ENCODE results near the gene CGNL1. TPM values are rescaled to one million over a fixed set of nuclear protein-coding genes. Genes with fewer than 3 reads are reported as not detected.

Gene CGNL1
- total and polyA plus RNA-seq, 8 donors: 0.29 to 36.2 (median 19.5) TPM

- Histone ChIP-seq H3K4me1 (peaks cover 4 to 11% (median 7%) of the 10 kb centered on the region in 4 donors), H3K9me3 (no peaks in the 10 kb centered on the region), H3K36me3 (no peaks in the 10 kb centered on the region), H3K4me3 (no peak overlapping the region), H3K27ac (no peak overlapping the region), H3K27me3 (peaks cover 0 to 4% (median 0%) of the 10 kb centered on the region in 3 donors)
- no peak for TF ChIP-seq EP300 (IDR thresholded peaks at IDR 0.05)
- TF ChIP-seq POLR2AphosphoS5 (IDR thresholded peaks at IDR 0.05): no peak
- TF ChIP-seq CTCF (IDR thresholded peaks at IDR 0.05): no peak
- WGBS, 5 donors: 83 to 93% (median 86%) methylated on average over 13 of the region's 13 CpGs
- intact Hi-C loops (cut with DNase I; ENCODE audit: low total_unique reads): no loop called here
- no peak for DNase-seq
These were observed 46.5 kb upstream of the CGNL1 start for GRCh38 chr15:57329582-57330367.

GRCh38 chr15:57330619-57331340 is 45.5 kb upstream of the CGNL1 start:
- Histone ChIP-seq H3K4me3 (no peak overlapping the region), H3K27me3 (peaks cover 0 to 10% (median 0%) of the 10 kb centered on the region in 3 donors), H3K4me1 (peaks cover 4 to 11% (median 8%) of the 10 kb centered on the region in 4 donors), H3K9me3 (no peaks in the 10 kb centered on the region), H3K36me3 (no peaks in the 10 kb centered on the region), H3K27ac (no peak overlapping the region)
- DNase-seq: no peak
- intact Hi-C loops (cut with DNase I; ENCODE audit: low total_unique reads): no loop called here
- WGBS, 5 donors: 72 to 85% (median 76%) methylated on average over 14 of the region's 14 CpGs
- TF ChIP-seq EP300 (IDR thresholded peaks at IDR 0.05) (no peak), POLR2AphosphoS5 (IDR thresholded peaks at IDR 0.05) (no peak), POLR2A (IDR thresholded peaks at IDR 0.05) (no peak), CTCF (IDR thresholded peaks at IDR 0.05) (no peak)

- Histone ChIP-seq H3K9me3 (no peaks in the 10 kb centered on the region), H3K36me3 (no peaks in the 10 kb centered on the region), H3K27ac (no peak overlapping the region), H3K27me3 (peaks cover 0 to 10% (median 0%) of the 10 kb centered on the region in 3 donors), H3K4me1 (peaks cover 1 to 10% (median 6%) of the 10 kb centered on the region in 4 donors), H3K4me3 (no peak overlapping the region)
- WGBS, 5 donors: 87 to 93% (median 91%) methylated on average over 7 to 8 of the region's 8 CpGs
- no peak for TF ChIP-seq CTCF (IDR thresholded peaks at IDR 0.05)
- no peak for TF ChIP-seq POLR2A (IDR thresholded peaks at IDR 0.05)
- no peak for TF ChIP-seq EP300 (IDR thresholded peaks at IDR 0.05)
- no peak for TF ChIP-seq POLR2AphosphoS5 (IDR thresholded peaks at IDR 0.05)
- intact Hi-C loops (cut with DNase I; ENCODE audit: low total_unique reads): no loop called here
- no peak for DNase-seq
These were observed 44.0 kb upstream of the CGNL1 start for GRCh38 chr15:57332326-57332725.

GRCh38 chr15:57333487-57333886 is 42.8 kb upstream of the CGNL1 start:
- DNase-seq: no peak
- H3K27me3 ChIP-seq: peaks cover 0 to 10% (median 0%) of the 10 kb centered on the region in 3 donors
- H3K36me3 ChIP-seq: no peaks in the 10 kb centered on the region
- intact Hi-C loops (cut with DNase I; ENCODE audit: low total_unique reads): no loop called here
- 82 to 93% (median 87%) methylated on average over 4 of the region's 4 CpGs for WGBS, 5 donors
- no peak overlapping the region for H3K27ac ChIP-seq
- TF ChIP-seq CTCF (IDR thresholded peaks at IDR 0.05): no peak
- no peak for TF ChIP-seq EP300 (IDR thresholded peaks at IDR 0.05)
- no peak for TF ChIP-seq POLR2A (IDR thresholded peaks at IDR 0.05)
- TF ChIP-seq POLR2AphosphoS5 (IDR thresholded peaks at IDR 0.05): no peak
- no peaks in the 10 kb centered on the region for H3K9me3 ChIP-seq
- H3K4me1 ChIP-seq: peaks cover 0 to 17% (median 7%) of the 10 kb centered on the region in 4 donors
- H3K4me3 ChIP-seq: no peak overlapping the region
